HT-29 (cell line): ENCODE measurements around the gene KCTD14. TPM values are rescaled to one million over a fixed set of nuclear protein-coding genes. Genes with fewer than 3 reads are reported as not detected.
"Not testable (repeated sequence)": the region's sequence is repeated elsewhere in the genome, so short reads cannot be mapped to it uniquely, and the experiment has no call there.

Experiments
- DNase-seq: peaks from one replicate; pipeline ENCODE4 v3.0.0-alpha.2; 2015; ENCODE audit warnings: low spot score
- total RNA-seq: library from RNA; depleted of rRNA; stranded (reverse); fragments of >200 nt; shearing (Covaris generic); gene quantifications from 2 replicates; pipeline ENCODE4 v1.2.3, GENCODE V29; 2014; rRNA removed

Gene KCTD14
- 6.2 and 6.3 TPM in 2 replicates for total RNA-seq

- DNase-seq, result peak; percentile 57
Observed at GRCh38 chr11:78022397-78023396, at the start of gene KCTD14. TSS of gene KCTD14 (minus strand) at chr11:78023276. CDS start at chr11:78023249, 27 bp downstream.

- DNase-seq, result no peak
Observed at GRCh38 chr11:78072455-78072854, 49.4 kb upstream of the KCTD14 start.

- DNase-seq, result no peak
Observed at GRCh38 chr11:78071717-78072116, 48.6 kb upstream of the KCTD14 start.

- no peak for DNase-seq
Observed at GRCh38 chr11:78070621-78071020, 47.5 kb upstream of the KCTD14 start.

GRCh38 chr11:78069465-78069864 lies 46.4 kb upstream of the KCTD14 start:
- DNase-seq, result peak; percentile 46

- no peak for DNase-seq
Observed at GRCh38 chr11:78067704-78068103, 44.6 kb upstream of the KCTD14 start.

- no peak for DNase-seq
Observed at GRCh38 chr11:78066471-78066870, 43.4 kb upstream of the KCTD14 start.

- no peak for DNase-seq
Observed at GRCh38 chr11:78065203-78065602, 42.1 kb upstream of the KCTD14 start.

- no peak for DNase-seq
Observed at GRCh38 chr11:78063440-78064181, 40.5 kb upstream of the KCTD14 start, which contains the start of gene THRSP. TSS of gene THRSP (plus strand) at chr11:78063861. CDS start at chr11:78063882, 21 bp downstream.

- no peak for DNase-seq
Observed at GRCh38 chr11:78062671-78063070, 39.6 kb upstream of the KCTD14 start.

GRCh38 chr11:78061921-78062311 lies 38.8 kb upstream of the KCTD14 start:
- DNase-seq, result no peak

- no peak for DNase-seq
Observed at GRCh38 chr11:78061088-78061920, 38.2 kb upstream of the KCTD14 start.

- no peak for DNase-seq
Observed at GRCh38 chr11:78060533-78060932, 37.5 kb upstream of the KCTD14 start.

- DNase-seq, result not testable (repeated sequence)
Observed at GRCh38 chr11:78059749-78060328, 36.8 kb upstream of the KCTD14 start.

GRCh38 chr11:78057462-78058055 lies 34.5 kb upstream of the KCTD14 start:
- no peak for DNase-seq

GRCh38 chr11:78056093-78056492 lies 33.0 kb upstream of the KCTD14 start:
- DNase-seq, result no peak

GRCh38 chr11:78054971-78055370 lies 31.9 kb upstream of the KCTD14 start:
- no peak for DNase-seq

GRCh38 chr11:78050964-78051831 lies 28.1 kb upstream of the KCTD14 start:
- no peak for DNase-seq

- no peak for DNase-seq
Observed at GRCh38 chr11:78049348-78049747, 26.3 kb upstream of the KCTD14 start.

GRCh38 chr11:78048561-78048960 lies 25.5 kb upstream of the KCTD14 start:
- DNase-seq, result no peak
